HepG2 (cell line): ENCODE results near the gene AP4S1.
A peak's percentile ranks its signal among the peaks of the same experiment; 100 is the strongest.

ENCODE experiments used
- ARNT ChIP-seq: fragments of 450-650 bp; IDR thresholded peaks from 2 replicates; pipeline ENCODE4 v1.6.1; 2017
- CHCHD3 ChIP-seq: sonication (generic); formaldehyde crosslinking; IDR thresholded peaks from 2 replicates; pipeline ENCODE4 v1.8.0; 2022; ENCODE audit warnings: mild to moderate bottlenecking, missing genetic modification reagents, moderate library complexity
- CTCF ChIP-seq: sonication (generic); formaldehyde crosslinking; IDR thresholded peaks from 2 replicates; pipeline ENCODE4 v1.5.0; 2020; ENCODE audit warnings: mild to moderate bottlenecking, missing genetic modification reagents, moderate library complexity
- HDAC1 ChIP-seq: sonication (generic); formaldehyde crosslinking; IDR thresholded peaks from 2 replicates; pipeline ENCODE4 v1.5.1; 2020; ENCODE audit warnings: mild to moderate bottlenecking, missing genetic modification reagents
- PLSCR1 ChIP-seq: sonication (generic); formaldehyde crosslinking; IDR thresholded peaks from 2 replicates; pipeline ENCODE4 v1.5.0; 2020; ENCODE audit warnings: missing genetic modification reagents, mild to moderate bottlenecking, borderline replicate concordance
- POLR2AphosphoS5 ChIP-seq: IDR thresholded peaks from 2 replicates; pipeline ENCODE4 v1.6.1; 2012; ENCODE audit warnings: low read depth, low read length
- RELA ChIP-seq: sonication (generic); formaldehyde crosslinking; IDR thresholded peaks from 2 replicates; pipeline ENCODE4 v1.4.0; 2020; ENCODE audit warnings: missing genetic modification reagents
- SRY ChIP-seq: sonication (generic); formaldehyde crosslinking; IDR thresholded peaks from 2 replicates; pipeline ENCODE4 v1.8.0; 2022; ENCODE audit warnings: mild to moderate bottlenecking, missing genetic modification reagents
- STAT6 ChIP-seq: sonication (generic); formaldehyde crosslinking; IDR thresholded peaks from 2 replicates; pipeline ENCODE4 v1.4.0; 2020; ENCODE audit warnings: missing genetic modification reagents, mild to moderate bottlenecking, borderline replicate concordance
- TAF1 ChIP-seq: sonication (generic); formaldehyde crosslinking; IDR thresholded peaks from 2 replicates; pipeline ENCODE4 v1.4.0; 2020; ENCODE audit warnings: missing genetic modification reagents
- TFAP4 ChIP-seq: sonication (generic); IDR thresholded peaks from 2 replicates; pipeline ENCODE4 v1.6.1; 2016; ENCODE audit warnings: low read depth, borderline replicate concordance
- ZNF432 ChIP-seq: sonication (generic); formaldehyde crosslinking; IDR thresholded peaks from 2 replicates; pipeline ENCODE4 v1.5.0; 2020; ENCODE audit warnings: missing genetic modification reagents, mild to moderate bottlenecking, borderline replicate concordance
- ZNF44 ChIP-seq: sonication (generic); formaldehyde crosslinking; IDR thresholded peaks from 2 replicates; pipeline ENCODE4 v1.5.1; 2020; ENCODE audit warnings: mild to moderate bottlenecking, missing genetic modification reagents

- TF ChIP-seq SRY = no peak
- TF ChIP-seq HDAC1 (CRISPR knock-in tag) = 0 out of 2 replicates have a peak, but pooled peaks have one; percentile 19
- no peak for TF ChIP-seq TFAP4
- no peak for TF ChIP-seq ARNT
- TF ChIP-seq TAF1 (CRISPR knock-in tag) = no peak
- no peak for TF ChIP-seq POLR2AphosphoS5
- no peak for TF ChIP-seq CHCHD3 (CRISPR knock-in tag)
- no peak for TF ChIP-seq ZNF44 (CRISPR knock-in tag)
- TF ChIP-seq CTCF (CRISPR knock-in tag) = 0 out of 2 replicates have a peak, but pooled peaks have one; percentile 17
- TF ChIP-seq RELA (CRISPR knock-in tag) = no peak
- no peak for TF ChIP-seq ZNF432 (CRISPR knock-in tag)
- no peak for TF ChIP-seq PLSCR1 (CRISPR knock-in tag)
- TF ChIP-seq STAT6 (CRISPR knock-in tag) = no peak
Observed at GRCh38 chr14:31030469-31030868, 5.0 kb downstream of the AP4S1 start.
